CD14-positive monocyte (primary cell): Measurements from ENCODE around the gene CPOX. TPM values are rescaled to one million over a fixed set of nuclear protein-coding genes. Genes with fewer than 3 reads are reported as not detected.
A peak's percentile ranks its signal among the peaks of the same experiment; 100 is the strongest.

ENCODE experiments used
- DNase-seq, 3 donors: peaks; one replicate each; pipeline ENCODE4 v3.0.0-alpha.2; 2011 to 2022
- H2AFZ ChIP-seq: 2 replicates; pipeline ENCODE4 v1.6.0; 2012; ENCODE audit warnings: mild to moderate bottlenecking, low read depth, low read length, inconsistent platforms; ENCODE audit not compliant: insufficient read depth, poor library complexity, severe bottlenecking
- H3K27ac ChIP-seq, 2 donors: 1 replicate in 1 of 2; 2 replicates in 1 of 2; pipeline ENCODE4 v1.5.1; 2012 to 2013; ENCODE audit warnings: low read length in 2 of 2, control low read depth in 1 of 2, inconsistent platforms in 1 of 2, low read depth in 1 of 2, mild to moderate bottlenecking in 1 of 2
- H3K27me3 ChIP-seq, 2 donors: one replicate each; pipeline versions ENCODE4 v1.6.0 to v1.6.1; 2011 to 2013; ENCODE audit warnings: low read length in 2 of 2; ENCODE audit not compliant: control insufficient read depth in 2 of 2, insufficient read depth in 2 of 2
- H3K36me3 ChIP-seq, 2 donors: replicated peaks in 1 of 2; 1 replicate in 1 of 2; 2 replicates in 1 of 2; pipeline versions ENCODE4 v1.5.1 to v1.6.1; 2012 to 2013; ENCODE audit warnings: low read length in 2 of 2, control low read depth in 1 of 2, inconsistent platforms in 1 of 2, mild to moderate bottlenecking in 1 of 2; ENCODE audit not compliant: insufficient read depth in 2 of 2, control insufficient read depth in 1 of 2
- H3K4me1 ChIP-seq, 2 donors: 1 replicate in 1 of 2; 2 replicates in 1 of 2; pipeline versions ENCODE4 v1.5.1 to v1.6.1; 2012 to 2013; ENCODE audit warnings: low read length in 2 of 2, control low read depth in 1 of 2, inconsistent platforms in 1 of 2, mild to moderate bottlenecking in 1 of 2, moderate library complexity in 1 of 2; ENCODE audit not compliant: insufficient read depth in 2 of 2, control insufficient read depth in 1 of 2
- H3K4me2 ChIP-seq: replicated peaks from 2 replicates; pipeline ENCODE3; 2012; ENCODE audit warnings: low read length, moderate library complexity, mild to moderate bottlenecking; ENCODE audit not compliant: poor library complexity, severe bottlenecking; ENCODE audit errors: extremely low read depth
- H3K4me3 ChIP-seq, 3 experiments: fragments of 200-600 bp in 1 of 3; sonication (generic) in 1 of 3; replicated peaks in 1 of 3; 1 replicate in 2 of 3; 2 replicates in 1 of 3; pipeline ENCODE4 v1.5.1; 2011 to 2013; ENCODE audit warnings: low read length in 3 of 3, mild to moderate bottlenecking in 3 of 3, control low read depth in 2 of 3, low read depth in 2 of 3, inconsistent platforms in 1 of 3, moderate library complexity in 1 of 3
- H3K79me2 ChIP-seq: 2 replicates; pipeline ENCODE4 v1.6.0; 2012; ENCODE audit warnings: mild to moderate bottlenecking, control low read depth, inconsistent platforms, low read length, moderate library complexity; ENCODE audit not compliant: insufficient read depth
- H3K9ac ChIP-seq: 2 replicates; pipeline ENCODE4 v1.6.0; 2017; ENCODE audit warnings: low read length, mild to moderate bottlenecking; ENCODE audit not compliant: insufficient read depth, poor library complexity, severe bottlenecking
- H3K9me3 ChIP-seq, 2 donors: replicated peaks in 1 of 2; 1 replicate in 1 of 2; 2 replicates in 1 of 2; pipeline versions ENCODE4 v1.5.1 to v1.6.1; 2012 to 2013; ENCODE audit warnings: low read length in 2 of 2, control low read depth in 1 of 2; ENCODE audit not compliant: control insufficient read depth in 1 of 2, insufficient read depth in 1 of 2
- H4K20me1 ChIP-seq: 2 replicates; pipeline ENCODE4 v1.6.0; 2012; ENCODE audit warnings: mild to moderate bottlenecking, low read length, control low read depth, moderate library complexity; ENCODE audit not compliant: insufficient read depth
- H3K27ac Mint-ChIP-seq, 7 donors: one replicate each; pipeline ENCODE4 v1.8.0; 2020; ENCODE audit warnings: mild to moderate bottlenecking in 7 of 7, mixed read lengths in 7 of 7, moderate library complexity in 6 of 7, inconsistent platforms in 2 of 7
- H3K27me3 Mint-ChIP-seq, 3 donors: one replicate each; pipeline ENCODE4 v1.8.0; 2021 to 2022; ENCODE audit warnings: low read depth in 3 of 3, mild to moderate bottlenecking in 3 of 3, mixed read lengths in 3 of 3, moderate library complexity in 3 of 3, inconsistent platforms in 1 of 3
- H3K36me3 Mint-ChIP-seq, 2 donors: one replicate each; pipeline ENCODE4 v1.8.0; 2020; ENCODE audit warnings: mixed read lengths in 2 of 2, inconsistent platforms in 1 of 2, mild to moderate bottlenecking in 1 of 2
- H3K4me1 Mint-ChIP-seq: one replicate; pipeline ENCODE4 v1.8.0; 2020; ENCODE audit warnings: mild to moderate bottlenecking, mixed read lengths
- H3K4me3 Mint-ChIP-seq, 2 donors: one replicate each; pipeline ENCODE4 v1.8.0; 2020; ENCODE audit warnings: mild to moderate bottlenecking in 2 of 2, mixed read lengths in 2 of 2, moderate library complexity in 1 of 2
- H3K9me3 Mint-ChIP-seq, 7 donors: one replicate each; pipeline ENCODE4 v1.8.0; 2020 to 2022; ENCODE audit warnings: mixed read lengths in 7 of 7, mild to moderate bottlenecking in 6 of 7, moderate library complexity in 6 of 7, inconsistent platforms in 2 of 7
- CTCF ChIP-seq: fragments of 200-600 bp; IDR thresholded peaks from one replicate; pipeline ENCODE4 v1.8.0; 2022; ENCODE audit warnings: antibody characterized with exemption, mild to moderate bottlenecking
- WGBS: methylation state at CpG from one replicate; pipeline ENCODE4 v1.1.5; 2013; ENCODE audit warnings: missing lambda C conversion rate; ENCODE audit not compliant: insufficient coverage; 5-methylcytosine and 5-hydroxymethylcytosine counted together
- intact Hi-C, 2 donors: fragments of 100-400 bp; cut with micrococcal nuclease; formaldehyde crosslinking; loops; one replicate each; pipeline versions ENCODE4 v1.15.0 to v1.15.1; 2023
- polyA plus RNA-seq, 3 donors: library from polyadenylated mRNA; depleted of rRNA in 1 of 3; unstranded in 2 of 3; stranded (reverse) in 1 of 3; fragments of 300-500 nt in 2 of 3; fragments of >200 nt in 1 of 3; fragmentation: Illumina TruSeq in 2 of 3; gene quantifications; 1 replicate in 2 of 3; 2 replicates in 1 of 3; pipeline ENCODE4 v1.2.3, GENCODE V29; 2012 to 2021

Gene CPOX
- polyA plus RNA-seq, 3 donors = 4.2 to 12.8 (median 5.2) TPM

- Mint-ChIP-seq H3K4me1 (peaks cover 19% of the 10 kb centered on the region), H3K9me3 (peaks cover 0 to 3% (median 0%) of the 10 kb centered on the region in 7 donors), H3K27me3 (peaks cover 0 to 1% (median 0%) of the 10 kb centered on the region in 3 donors), H3K27ac (no peak overlapping the region), H3K4me3 (no peak overlapping the region), H3K36me3 (no peaks in the 10 kb centered on the region)
- no peak overlapping the region for H2AFZ ChIP-seq
- H3K27ac ChIP-seq = no peak overlapping the region
- no peak overlapping the region for H3K9ac ChIP-seq
- DNase-seq = no peak
- no peaks in the 10 kb centered on the region for H3K36me3 ChIP-seq
- no peak overlapping the region for H3K4me3 ChIP-seq
- intact Hi-C loops = loop anchor here in 1 of 2 donors (2.0 kb wide), 1 partner anchor 211 kb away; no protein-coding TSS in a partner anchor
- no peak for TF ChIP-seq CTCF
- H3K27me3 ChIP-seq = no peaks in the 10 kb centered on the region
- H3K4me1 ChIP-seq = peaks cover 18 to 20% of the 10 kb centered on the region in 2 donors
- H3K9me3 ChIP-seq = no peaks in the 10 kb centered on the region
- H4K20me1 ChIP-seq = no peaks in the 10 kb centered on the region
- H3K4me2 ChIP-seq = no peak overlapping the region
- H3K79me2 ChIP-seq = no peaks in the 10 kb centered on the region
Observed at GRCh38 chr3:98603580-98603979, 10.2 kb upstream of the CPOX start.

GRCh38 chr3:98602078-98602678 is 8.8 kb upstream of the CPOX start:
- Mint-ChIP-seq H3K36me3 (no peaks in the 10 kb centered on the region), H3K4me1 (peaks cover 32% of the 10 kb centered on the region), H3K27ac (no peak overlapping the region), H3K4me3 (no peak overlapping the region), H3K27me3 (peaks cover 0 to 3% (median 0%) of the 10 kb centered on the region in 3 donors), H3K9me3 (peaks cover 0 to 3% (median 0%) of the 10 kb centered on the region in 7 donors)
- TF ChIP-seq CTCF = peak; percentile 85
- H3K79me2 ChIP-seq = no peaks in the 10 kb centered on the region
- no peak overlapping the region for H2AFZ ChIP-seq
- no peak overlapping the region for H3K9ac ChIP-seq
- H3K36me3 ChIP-seq = no peaks in the 10 kb centered on the region
- H4K20me1 ChIP-seq = no peaks in the 10 kb centered on the region
- peaks cover 31 to 33% of the 10 kb centered on the region in 2 donors for H3K4me1 ChIP-seq
- no peaks in the 10 kb centered on the region for H3K9me3 ChIP-seq
- H3K27ac ChIP-seq = no peak overlapping the region
- H3K27me3 ChIP-seq = no peaks in the 10 kb centered on the region
- 20% methylated on average over 2 of the region's 4 CpGs for WGBS
- DNase-seq = peak in 2 of 3 donors; percentile 42 to 48
- intact Hi-C loops = loop anchor here in 1 of 2 donors (2.0 kb wide), 1 partner anchor 213 kb away; no protein-coding TSS in a partner anchor
- no peak overlapping the region for H3K4me2 ChIP-seq
- H3K4me3 ChIP-seq = no peak overlapping the region
